ENCODE measurements around the gene ATXN7. TPM values are rescaled to one million over a fixed set of nuclear protein-coding genes. Genes with fewer than 3 reads are reported as not detected.

ATXN7 gene
- total and polyA plus RNA-seq, 4 donors, result 2.8 to 13.6 (median 5.6) TPM

- H3K9me3 ChIP-seq (ENCODE audit: control insufficient read depth in 4 of 4, low read length in 3 of 4), result no peaks in the 10 kb centered on the region
- no peak for TF ChIP-seq YY1 (IDR thresholded peaks at IDR 0.05)
- TF ChIP-seq CTCF (IDR thresholded peaks at IDR 0.05; ENCODE audit: low read depth, low read length, missing input control), result no peak
- no peak for TF ChIP-seq RAD21 (IDR thresholded peaks at IDR 0.05)
- no peak for TF ChIP-seq SP1 (IDR thresholded peaks at IDR 0.05)
- no peak for TF ChIP-seq HNF4A (conservative IDR thresholded peaks at IDR 0.05)
- no peak for TF ChIP-seq REST (IDR thresholded peaks at IDR 0.05)
- TF ChIP-seq JUND (IDR thresholded peaks at IDR 0.05), result no peak
- TF ChIP-seq FOXA2 (IDR thresholded peaks at IDR 0.05), result no peak
- TF ChIP-seq FOXA1 (IDR thresholded peaks at IDR 0.05), result no peak
- TF ChIP-seq GABPA (IDR thresholded peaks at IDR 0.05 in 1 of 2, conservative IDR thresholded peaks at IDR 0.05 in 1 of 2), result no peak
- no peak for TF ChIP-seq TAF1 (conservative IDR thresholded peaks at IDR 0.05)
- TF ChIP-seq ZBTB33 (IDR thresholded peaks at IDR 0.05), result no peak
- TF ChIP-seq EGR1 (IDR thresholded peaks at IDR 0.05; ENCODE audit: low read depth in 2 of 2), result no peak
- TF ChIP-seq ATF3 (IDR thresholded peaks at IDR 0.05), result no peak
- no peak for TF ChIP-seq MAX (IDR thresholded peaks at IDR 0.05)
- 97% methylated on average over 4 of the region's 4 CpGs for WGBS
- H3K27me3 ChIP-seq (ENCODE audit: control insufficient read depth in 4 of 4, insufficient read depth in 4 of 4, low read length in 3 of 4), result no peaks in the 10 kb centered on the region
- H3K9ac ChIP-seq (ENCODE audit: low read depth in 1 of 2, low read length in 2 of 2), result no peak overlapping the region
- H3K4me1 ChIP-seq (ENCODE audit: control insufficient read depth in 4 of 4, insufficient read depth in 4 of 4, low read length in 3 of 4), result peaks cover 0 to 26% (median 17%) of the 10 kb centered on the region in 4 donors
- no peak overlapping the region for H3K4me3 ChIP-seq (ENCODE audit: low read depth in 1 of 3, low read length in 3 of 3)
- DNase-seq (ENCODE audit: low spot score), result no peak
- H3K36me3 ChIP-seq (ENCODE audit: control insufficient read depth in 4 of 4, insufficient read depth in 3 of 4, low read depth in 1 of 4, low read length in 3 of 4), result peaks cover 8 to 35% (median 18%) of the 10 kb centered on the region in 4 donors
- no peak overlapping the region for H3K27ac ChIP-seq (ENCODE audit: low read depth in 1 of 2, low read length in 2 of 2)
These were observed 138.6 kb downstream of the ATXN7 start for GRCh38 chr3:64002233-64002632.

GRCh38 chr3:64003589-64003988 lies 139.9 kb downstream of the ATXN7 start:
- peaks cover 10 to 36% (median 28%) of the 10 kb centered on the region in 4 donors for H3K36me3 ChIP-seq (ENCODE audit: control insufficient read depth in 4 of 4, insufficient read depth in 3 of 4, low read depth in 1 of 4, low read length in 3 of 4)
- TF ChIP-seq REST (IDR thresholded peaks at IDR 0.05), result no peak
- TF ChIP-seq HNF4G (IDR thresholded peaks at IDR 0.05), result no peak
- no peak for TF ChIP-seq FOXA1 (IDR thresholded peaks at IDR 0.05)
- TF ChIP-seq EGR1 (IDR thresholded peaks at IDR 0.05; ENCODE audit: low read depth in 2 of 2), result no peak
- 26% methylated on average over 2 of the region's 2 CpGs for WGBS

More at GRCh38 chr3:64003589-64003988, 139.9 kb downstream of the ATXN7 start:
- Histone ChIP-seq H3K27ac (ENCODE audit: low read depth in 1 of 2, low read length in 2 of 2) (no peak overlapping the region), H3K9me3 (ENCODE audit: control insufficient read depth in 4 of 4, low read length in 3 of 4) (no peaks in the 10 kb centered on the region), H3K4me3 (ENCODE audit: low read depth in 1 of 3, low read length in 3 of 3) (no peak overlapping the region), H3K9ac (ENCODE audit: low read depth in 1 of 2, low read length in 2 of 2) (no peak overlapping the region), H3K4me1 (ENCODE audit: control insufficient read depth in 4 of 4, insufficient read depth in 4 of 4, low read length in 3 of 4) (peaks cover 0 to 17% (median 13%) of the 10 kb centered on the region in 4 donors), H3K27me3 (ENCODE audit: control insufficient read depth in 4 of 4, insufficient read depth in 4 of 4, low read length in 3 of 4) (no peaks in the 10 kb centered on the region)
- DNase-seq (ENCODE audit: low spot score), result no peak

All from liver (tissue), 9 donors.